Endothelial cell of hepatic sinusoid (primary cell): ENCODE measurements around the gene FAIM2.

Experiments
- in situ Hi-C: cut with HindIII; loops from 2 replicates; pipeline ENCODE4 v1.10.0; 2017; ENCODE audit warnings: low sequenced_read_pairs

The FAIM2 gene

GRCh38 chr12:49831717-49832116, 72.0 kb downstream of the FAIM2 start:
- in situ Hi-C loops = no loop called here

GRCh38 chr12:49828133-49829091, 75.3 kb downstream of the FAIM2 start, which contains the start of gene NCKAP5L:
Gene NCKAP5L, minus strand, starts transcription at chr12:49828413. Its CDS starts 24,369 bp downstream, at chr12:49804044.
- in situ Hi-C loops = no loop called here

- in situ Hi-C loops = no loop called here
Measured at GRCh38 chr12:49827401-49828099, 76.2 kb downstream of the FAIM2 start.

- in situ Hi-C loops = no loop called here
Measured at GRCh38 chr12:49827051-49827400, 76.7 kb downstream of the FAIM2 start.

GRCh38 chr12:49825971-49826421, 77.7 kb downstream of the FAIM2 start:
- in situ Hi-C loops = no loop called here

GRCh38 chr12:49825360-49825970, 78.2 kb downstream of the FAIM2 start:
- in situ Hi-C loops = no loop called here

GRCh38 chr12:49824895-49825294, 78.8 kb downstream of the FAIM2 start:
- in situ Hi-C loops = no loop called here

- in situ Hi-C loops = no loop called here
Measured at GRCh38 chr12:49824416-49824815, 79.3 kb downstream of the FAIM2 start.

GRCh38 chr12:49823951-49824350, 79.7 kb downstream of the FAIM2 start:
- in situ Hi-C loops = no loop called here

GRCh38 chr12:49823350-49823749, 80.3 kb downstream of the FAIM2 start:
- in situ Hi-C loops = no loop called here

- in situ Hi-C loops = no loop called here
Measured at GRCh38 chr12:49821373-49822287, 82.1 kb downstream of the FAIM2 start.

- in situ Hi-C loops = no loop called here
Measured at GRCh38 chr12:49819786-49820185, 83.9 kb downstream of the FAIM2 start.

GRCh38 chr12:49818241-49818895, 85.3 kb downstream of the FAIM2 start:
- in situ Hi-C loops = no loop called here
